Tibial nerve (tissue), 4 donors: ENCODE data around the gene RELCH. TPM values are rescaled to one million over a fixed set of nuclear protein-coding genes. Genes with fewer than 3 reads are reported as not detected.

ENCODE experiments used
- DNase-seq, 2 donors: peaks; one replicate each; pipeline ENCODE4 v3.0.0-alpha.2; 2019; ENCODE audit warnings: low spot score in 2 of 2
- H3K27ac ChIP-seq, 4 donors: fragments of 200-600 bp; sonication (generic) in 3 of 4; one replicate each; pipeline ENCODE4 v1.5.1; 2017 to 2019; ENCODE audit warnings: mild to moderate bottlenecking in 1 of 4
- H3K27me3 ChIP-seq, 2 donors: fragments of 200-600 bp; sonication (generic) in 1 of 2; one replicate each; pipeline versions ENCODE4 v1.5.1 to v1.6.0; 2017 to 2019
- H3K36me3 ChIP-seq, 3 donors: fragments of 200-600 bp; sonication (generic); one replicate each; pipeline ENCODE4 v1.5.1; 2018 to 2019
- H3K4me1 ChIP-seq, 4 donors: fragments of 200-600 bp; sonication (generic) in 3 of 4; one replicate each; pipeline ENCODE4 v1.5.1; 2017 to 2019
- H3K4me3 ChIP-seq, 4 donors: fragments of 200-600 bp; sonication (generic) in 3 of 4; one replicate each; pipeline ENCODE4 v1.5.1; 2017 to 2019; ENCODE audit warnings: mild to moderate bottlenecking in 1 of 4, moderate library complexity in 1 of 4
- H3K9me3 ChIP-seq, 4 donors: fragments of 200-600 bp; sonication (generic) in 3 of 4; one replicate each; pipeline ENCODE4 v1.5.1; 2017 to 2019
- CTCF ChIP-seq, 5 experiments: fragments of 200-600 bp in 3 of 5; fragments of 450-650 bp in 2 of 5; sonication (generic) in 3 of 5; IDR thresholded peaks; one replicate each; pipeline ENCODE4 v1.5.1; 2016 to 2019; ENCODE audit warnings: antibody characterized with exemption in 5 of 5, mild to moderate bottlenecking in 3 of 5, moderate library complexity in 2 of 5
- EP300 ChIP-seq, 2 donors: sonication (generic); formaldehyde crosslinking; IDR thresholded peaks; one replicate each; pipeline ENCODE4 v1.6.1; 2017; ENCODE audit warnings: antibody characterized with exemption in 2 of 2, mild to moderate bottlenecking in 1 of 2
- POLR2A ChIP-seq, 2 donors: fragments of 450-650 bp; IDR thresholded peaks; one replicate each; pipeline ENCODE4 v1.6.1; 2017; ENCODE audit warnings: antibody characterized with exemption in 2 of 2, mild to moderate bottlenecking in 2 of 2, moderate library complexity in 2 of 2
- WGBS, 2 donors: methylation state at CpG; one replicate each; pipeline ENCODE4 v1.1.5; 2018; 5-methylcytosine and 5-hydroxymethylcytosine counted together
- total RNA-seq, 4 donors: library from RNA; depleted of rRNA; stranded (reverse); fragments of >200 nt; gene quantifications; one replicate each; pipeline ENCODE4 v1.1.0, GENCODE V29; 2016

The RELCH gene
- total RNA-seq, 4 donors from 2014 or later = 25.8 to 54.6 (median 34.0) TPM

- TF ChIP-seq EP300 (IDR thresholded peaks at IDR 0.05) = no peak
- DNase-seq = no peak
- no peak overlapping the region for H3K4me3 ChIP-seq
- H3K27me3 ChIP-seq = no peaks in the 10 kb centered on the region
- WGBS, 2 donors = 88 to 89% methylated on average over 6 of the region's 6 CpGs
- peaks cover 0 to 17% (median 12%) of the 10 kb centered on the region in 4 donors for H3K4me1 ChIP-seq
- peaks cover 0 to 13% (median 0%) of the 10 kb centered on the region in 3 donors for H3K36me3 ChIP-seq
- no peaks in the 10 kb centered on the region for H3K9me3 ChIP-seq
- no peak overlapping the region for H3K27ac ChIP-seq
These were observed 93.0 kb downstream of the RELCH start for GRCh38 chr18:62280058-62280457.

GRCh38 chr18:62280786-62281185 is 93.7 kb downstream of the RELCH start:
- H3K36me3 ChIP-seq = peaks cover 0 to 18% (median 0%) of the 10 kb centered on the region in 3 donors
- no peak overlapping the region for H3K4me3 ChIP-seq
- no peak for DNase-seq
- H3K27me3 ChIP-seq = no peaks in the 10 kb centered on the region
- peaks cover 0 to 22% (median 12%) of the 10 kb centered on the region in 4 donors for H3K4me1 ChIP-seq
- peak overlapping the region in 1 of 4 donors; percentile 29 for H3K27ac ChIP-seq
- no peaks in the 10 kb centered on the region for H3K9me3 ChIP-seq
- no peak for TF ChIP-seq CTCF (IDR thresholded peaks at IDR 0.05)
- WGBS, 2 donors = 79 to 88% methylated on average over 1 of the region's 1 CpG

- no peak for TF ChIP-seq CTCF (IDR thresholded peaks at IDR 0.05)
- no peak for TF ChIP-seq POLR2A (IDR thresholded peaks at IDR 0.05)
- no peak for TF ChIP-seq EP300 (IDR thresholded peaks at IDR 0.05)
- no peak for DNase-seq
- Histone ChIP-seq H3K27me3 (no peaks in the 10 kb centered on the region), H3K27ac (peak overlapping the region in 1 of 4 donors; percentile 63), H3K9me3 (no peaks in the 10 kb centered on the region), H3K4me1 (peaks cover 0 to 25% (median 12%) of the 10 kb centered on the region in 4 donors), H3K36me3 (peaks cover 0 to 18% (median 0%) of the 10 kb centered on the region in 3 donors), H3K4me3 (no peak overlapping the region)
- WGBS, 2 donors = 29 to 30% methylated on average over 1 of the region's 1 CpG
These were observed 94.6 kb downstream of the RELCH start for GRCh38 chr18:62281684-62282083.

- Histone ChIP-seq H3K27me3 (no peaks in the 10 kb centered on the region), H3K4me1 (peaks cover 0 to 25% (median 12%) of the 10 kb centered on the region in 4 donors), H3K36me3 (peaks cover 0 to 18% (median 0%) of the 10 kb centered on the region in 3 donors), H3K4me3 (no peak overlapping the region), H3K9me3 (no peaks in the 10 kb centered on the region), H3K27ac (peak overlapping the region in 1 of 4 donors; percentile 63)
- TF ChIP-seq CTCF (IDR thresholded peaks at IDR 0.05) (no peak), POLR2A (IDR thresholded peaks at IDR 0.05) (no peak), EP300 (IDR thresholded peaks at IDR 0.05) (no peak)
- WGBS, 2 donors = 33 to 58% methylated on average over 2 of the region's 2 CpGs
- DNase-seq = no peak
These were observed 95.2 kb downstream of the RELCH start for GRCh38 chr18:62282188-62282629.

- H3K4me1 ChIP-seq = peaks cover 0 to 25% (median 12%) of the 10 kb centered on the region in 4 donors
- TF ChIP-seq POLR2A (IDR thresholded peaks at IDR 0.05) = no peak
- no peak for TF ChIP-seq CTCF (IDR thresholded peaks at IDR 0.05)
- no peak for TF ChIP-seq EP300 (IDR thresholded peaks at IDR 0.05)
- H3K27me3 ChIP-seq = no peaks in the 10 kb centered on the region
- DNase-seq = no peak
- no peaks in the 10 kb centered on the region for H3K9me3 ChIP-seq
- no peak overlapping the region for H3K4me3 ChIP-seq
- H3K36me3 ChIP-seq = peaks cover 0 to 24% (median 0%) of the 10 kb centered on the region in 3 donors
- WGBS, 2 donors = 64 to 67% methylated on average over 3 of the region's 3 CpGs
- H3K27ac ChIP-seq = no peak overlapping the region
These were observed 97.6 kb downstream of the RELCH start for GRCh38 chr18:62284637-62285036.

- no peak for TF ChIP-seq CTCF (IDR thresholded peaks at IDR 0.05)
- no peak for TF ChIP-seq EP300 (IDR thresholded peaks at IDR 0.05)
- TF ChIP-seq POLR2A (IDR thresholded peaks at IDR 0.05) = no peak
- DNase-seq = no peak
- H3K27ac ChIP-seq = no peak overlapping the region
- WGBS, 2 donors = 91 to 95% methylated on average over 6 of the region's 6 CpGs
- peaks cover 0 to 21% (median 0%) of the 10 kb centered on the region in 3 donors for H3K36me3 ChIP-seq
- peaks cover 0 to 25% (median 12%) of the 10 kb centered on the region in 4 donors for H3K4me1 ChIP-seq
- H3K9me3 ChIP-seq = no peaks in the 10 kb centered on the region
- no peaks in the 10 kb centered on the region for H3K27me3 ChIP-seq
- H3K4me3 ChIP-seq = no peak overlapping the region
These were observed 98.2 kb downstream of the RELCH start for GRCh38 chr18:62285281-62285680.
